Fibroblast of lung (primary cell): Measurements from ENCODE around the gene FAM98C. TPM values are rescaled to one million over a fixed set of nuclear protein-coding genes. Genes with fewer than 3 reads are reported as not detected.

Source experiments
- DNase-seq, 2 donors: peaks; one replicate each; pipeline versions ENCODE4 v3.0.0 to v3.0.0-alpha.2; 2010; ENCODE audit warnings: low read depth in 2 of 2
- H2AFZ ChIP-seq: 2 replicates; pipeline ENCODE4 v1.5.1; 2012; ENCODE audit warnings: low read length, control low read depth, inconsistent platforms
- H3K27ac ChIP-seq: 2 replicates; pipeline ENCODE4 v1.5.1; 2011; ENCODE audit warnings: low read length, control low read depth; ENCODE audit not compliant: insufficient read depth
- H3K27me3 ChIP-seq: 2 replicates; pipeline ENCODE4 v1.5.1; 2011; ENCODE audit warnings: mild to moderate bottlenecking, low read length; ENCODE audit not compliant: control insufficient read depth, insufficient read depth
- H3K36me3 ChIP-seq: 2 replicates; pipeline ENCODE4 v1.5.1; 2011; ENCODE audit warnings: low read length; ENCODE audit not compliant: control insufficient read depth, insufficient read depth
- H3K4me1 ChIP-seq: 2 replicates; pipeline ENCODE4 v1.5.1; 2011; ENCODE audit warnings: low read length; ENCODE audit not compliant: control insufficient read depth, insufficient read depth; ENCODE audit errors: extremely low read depth
- H3K4me2 ChIP-seq: 2 replicates; pipeline ENCODE4 v1.5.1; 2011; ENCODE audit warnings: low read length, control low read depth; ENCODE audit not compliant: insufficient read depth; ENCODE audit errors: extremely low read depth
- H3K4me3 ChIP-seq, 4 experiments: fragments of 200-600 bp in 1 of 4; sonication (generic) in 1 of 4; replicated peaks in 1 of 4; 2 replicates each; pipeline ENCODE4 v1.5.1; 2011 to 2016; ENCODE audit warnings: low read length in 4 of 4, low read depth in 3 of 4, mild to moderate bottlenecking in 3 of 4, control low read depth in 2 of 4, inconsistent platforms in 1 of 4, mixed read lengths in 1 of 4; ENCODE audit not compliant: insufficient read depth in 1 of 4; ENCODE audit errors: control extremely low read depth in 1 of 4
- H3K79me2 ChIP-seq: 2 replicates; pipeline ENCODE4 v1.5.1; 2012; ENCODE audit warnings: mild to moderate bottlenecking, low read length, inconsistent platforms; ENCODE audit not compliant: control insufficient read depth, insufficient read depth
- H3K9ac ChIP-seq: 2 replicates; pipeline ENCODE4 v1.5.1; 2011; ENCODE audit warnings: mild to moderate bottlenecking, low read length, control low read depth; ENCODE audit not compliant: insufficient read depth
- H3K9me3 ChIP-seq: 2 replicates; pipeline ENCODE4 v1.5.1; 2012; ENCODE audit warnings: low read depth, low read length; ENCODE audit not compliant: control insufficient read depth, insufficient read depth
- H4K20me1 ChIP-seq: 2 replicates; pipeline ENCODE4 v1.5.1; 2011; ENCODE audit warnings: low read length; ENCODE audit not compliant: control insufficient read depth, insufficient read depth; ENCODE audit errors: extremely low read depth
- CTCF ChIP-seq, 2 donors: IDR thresholded peaks in 1 of 2; conservative IDR thresholded peaks in 1 of 2; 1 replicate in 1 of 2; 2 replicates in 1 of 2; pipeline ENCODE4 v1.5.1; 2011 to 2012; ENCODE audit warnings: low read length in 2 of 2, control low read depth in 1 of 2, inconsistent platforms in 1 of 2, low read depth in 1 of 2, mild to moderate bottlenecking in 1 of 2
- EZH2 ChIP-seq: IDR thresholded peaks from 2 replicates; pipeline ENCODE4 v1.5.1; 2012; ENCODE audit warnings: low read length, control low read depth, mild to moderate bottlenecking; ENCODE audit errors: missing control alignments
- polyA plus RNA-seq, 2 donors: library from polyadenylated mRNA; depleted of rRNA in 1 of 2; stranded (reverse) in 1 of 2; unstranded in 1 of 2; fragments of >200 nt; gene quantifications; 2 replicates each; pipeline ENCODE4 v1.2.1, GENCODE V29; 2011 to 2012; ENCODE audit warnings: missing spikeins in 1 of 2
- total RNA-seq: library from RNA; depleted of rRNA; stranded (reverse); fragments of >200 nt; gene quantifications from 2 replicates; pipeline ENCODE4 v1.2.1, GENCODE V29; 2014

Gene FAM98C
- total and polyA plus RNA-seq, 2 donors (not counting 1 experiment from before 2014, with no cell fraction given): 4.5 to 10.6 TPM

GRCh38 chr19:38417544-38418506 lies 14.9 kb downstream of the FAM98C start:
- Histone ChIP-seq H4K20me1 (no peaks in the 10 kb centered on the region), H3K27ac (no peak overlapping the region), H2AFZ (no peak overlapping the region), H3K9me3 (no peaks in the 10 kb centered on the region), H3K9ac (no peak overlapping the region), H3K4me2 (no peak overlapping the region), H3K4me1 (no peaks in the 10 kb centered on the region), H3K27me3 (peaks cover 10% of the 10 kb centered on the region), H3K79me2 (no peaks in the 10 kb centered on the region), H3K4me3 (peak overlapping the region in 2 of 4 experiments; percentile 25 to 32), H3K36me3 (no peaks in the 10 kb centered on the region)
- DNase-seq: peak in 1 of 2 donors; percentile 11
- TF ChIP-seq CTCF (conservative IDR thresholded peaks at IDR 0.05 in 1 of 2, IDR thresholded peaks at IDR 0.05 in 1 of 2; ENCODE audit: low read depth in 1 of 2, low read length in 2 of 2): no peak

GRCh38 chr19:38420935-38421334 lies 18.0 kb downstream of the FAM98C start:
- H3K9me3 ChIP-seq: no peaks in the 10 kb centered on the region
- H3K4me3 ChIP-seq: no peak overlapping the region

GRCh38 chr19:38421856-38422255 lies 19.0 kb downstream of the FAM98C start:
- no peaks in the 10 kb centered on the region for H3K4me1 ChIP-seq
- TF ChIP-seq CTCF (conservative IDR thresholded peaks at IDR 0.05 in 1 of 2, IDR thresholded peaks at IDR 0.05 in 1 of 2; ENCODE audit: low read depth in 1 of 2, low read length in 2 of 2) (no peak), EZH2 (no peak)

More at GRCh38 chr19:38420935-38421334, 18.0 kb downstream of the FAM98C start:
- Histone ChIP-seq H2AFZ (no peak overlapping the region), H3K4me1 (no peaks in the 10 kb centered on the region), H3K27me3 (peaks cover 18% of the 10 kb centered on the region), H3K36me3 (no peaks in the 10 kb centered on the region), H3K79me2 (no peaks in the 10 kb centered on the region), H3K4me2 (no peak overlapping the region), H4K20me1 (no peaks in the 10 kb centered on the region), H3K27ac (no peak overlapping the region), H3K9ac (no peak overlapping the region)
- no peak for DNase-seq
- TF ChIP-seq EZH2: no peak

More at GRCh38 chr19:38421856-38422255, 19.0 kb downstream of the FAM98C start:
- Histone ChIP-seq H3K79me2 (no peaks in the 10 kb centered on the region), H3K4me2 (no peak overlapping the region), H2AFZ (no peak overlapping the region), H3K9ac (no peak overlapping the region), H3K4me3 (no peak overlapping the region), H3K36me3 (no peaks in the 10 kb centered on the region), H3K9me3 (no peaks in the 10 kb centered on the region), H4K20me1 (no peaks in the 10 kb centered on the region), H3K27ac (no peak overlapping the region), H3K27me3 (peaks cover 18% of the 10 kb centered on the region)
- DNase-seq: no peak
